Activated T-helper 1 cell treated with anti-CD3 and anti-CD28 coated beads, Interleukin-2, amount 50 U/mL, for 16 hours (primary cell): ENCODE data around the gene PRKCB.
"Not testable (repeated sequence)": the region's sequence is repeated elsewhere in the genome, so short reads cannot be mapped to it uniquely, and the experiment has no call there.

Source experiments
- DNase-seq, 2 donors: peaks; one replicate each; pipeline ENCODE4 v3.0.0-alpha.2; 2020; ENCODE audit warnings: low read depth in 1 of 2, low spot score in 1 of 2

The PRKCB gene

GRCh38 chr16:24208710-24209109, 372.9 kb downstream of the PRKCB start:
- no peak for DNase-seq

GRCh38 chr16:24214992-24215391, 379.2 kb downstream of the PRKCB start:
- DNase-seq = no peak

- DNase-seq = no peak
Observed at GRCh38 chr16:24216961-24217360, 381.2 kb downstream of the PRKCB start.

- no peak for DNase-seq
Observed at GRCh38 chr16:24217461-24217860, 381.7 kb downstream of the PRKCB start.

- DNase-seq = no peak
Observed at GRCh38 chr16:24218299-24218698, 382.5 kb downstream of the PRKCB start.

GRCh38 chr16:24221219-24221618, 385.4 kb downstream of the PRKCB start:
- no peak for DNase-seq

- DNase-seq = no peak
Observed at GRCh38 chr16:24228514-24228913, 392.7 kb downstream of the PRKCB start.

- no peak for DNase-seq
Observed at GRCh38 chr16:24232936-24233335, 397.2 kb downstream of the PRKCB start.

GRCh38 chr16:24234737-24235136, 399.0 kb downstream of the PRKCB start:
- no peak for DNase-seq

- no peak for DNase-seq
Observed at GRCh38 chr16:24235806-24236205, 400.0 kb downstream of the PRKCB start.

- not testable (repeated sequence) for DNase-seq
Observed at GRCh38 chr16:24238846-24239245, 403.1 kb downstream of the PRKCB start.

- DNase-seq = no peak
Observed at GRCh38 chr16:24246911-24247607, 411.3 kb downstream of the PRKCB start.

- no peak for DNase-seq
Observed at GRCh38 chr16:24253192-24253591, 417.4 kb downstream of the PRKCB start.

GRCh38 chr16:24255456-24256371, 419.9 kb downstream of the PRKCB start, which contains the start of gene CACNG3:
Gene CACNG3 (plus strand): TSS chr16:24256335. CDS start chr16:24256755, 420 bp downstream.
- no peak for DNase-seq

GRCh38 chr16:24257958-24258357, 422.2 kb downstream of the PRKCB start:
- DNase-seq = no peak

- no peak for DNase-seq
Observed at GRCh38 chr16:24258791-24259190, 423.0 kb downstream of the PRKCB start.

- no peak for DNase-seq
Observed at GRCh38 chr16:24262816-24263215, 427.0 kb downstream of the PRKCB start.
